22Rv1 (cell line): ENCODE results near the gene FUOM.

Experiments
- ZFX ChIP-seq: fragments of 450-650 bp; IDR thresholded peaks from 2 replicates; pipeline ENCODE4 v1.6.1; 2017; ENCODE audit warnings: antibody characterized with exemption, borderline replicate concordance
- TF ChIP-seq, protein P1 (sequence below): fragments of 450-650 bp; IDR thresholded peaks from 2 replicates; pipeline ENCODE4 v1.5.1; 2017; ENCODE audit warnings: mild to moderate bottlenecking

- no peak for TF ChIP-seq ZFX
- TF ChIP-seq, protein P1, sequence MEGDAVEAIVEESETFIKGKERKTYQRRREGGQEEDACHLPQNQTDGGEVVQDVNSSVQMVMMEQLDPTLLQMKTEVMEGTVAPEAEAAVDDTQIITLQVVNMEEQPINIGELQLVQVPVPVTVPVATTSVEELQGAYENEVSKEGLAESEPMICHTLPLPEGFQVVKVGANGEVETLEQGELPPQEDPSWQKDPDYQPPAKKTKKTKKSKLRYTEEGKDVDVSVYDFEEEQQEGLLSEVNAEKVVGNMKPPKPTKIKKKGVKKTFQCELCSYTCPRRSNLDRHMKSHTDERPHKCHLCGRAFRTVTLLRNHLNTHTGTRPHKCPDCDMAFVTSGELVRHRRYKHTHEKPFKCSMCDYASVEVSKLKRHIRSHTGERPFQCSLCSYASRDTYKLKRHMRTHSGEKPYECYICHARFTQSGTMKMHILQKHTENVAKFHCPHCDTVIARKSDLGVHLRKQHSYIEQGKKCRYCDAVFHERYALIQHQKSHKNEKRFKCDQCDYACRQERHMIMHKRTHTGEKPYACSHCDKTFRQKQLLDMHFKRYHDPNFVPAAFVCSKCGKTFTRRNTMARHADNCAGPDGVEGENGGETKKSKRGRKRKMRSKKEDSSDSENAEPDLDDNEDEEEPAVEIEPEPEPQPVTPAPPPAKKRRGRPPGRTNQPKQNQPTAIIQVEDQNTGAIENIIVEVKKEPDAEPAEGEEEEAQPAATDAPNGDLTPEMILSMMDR = peak; percentile 27
Measured at GRCh38 chr10:133394064-133394663, 36.3 kb upstream of the FUOM start, which contains the start of gene MTG1.
